ENCODE data around the gene NFIA. TPM values are rescaled to one million over a fixed set of nuclear protein-coding genes. Genes with fewer than 3 reads are reported as not detected.

Gene NFIA
- total RNA-seq, 4 donors from 2014 or later = 134 to 183 (median 148) TPM

DNA sequence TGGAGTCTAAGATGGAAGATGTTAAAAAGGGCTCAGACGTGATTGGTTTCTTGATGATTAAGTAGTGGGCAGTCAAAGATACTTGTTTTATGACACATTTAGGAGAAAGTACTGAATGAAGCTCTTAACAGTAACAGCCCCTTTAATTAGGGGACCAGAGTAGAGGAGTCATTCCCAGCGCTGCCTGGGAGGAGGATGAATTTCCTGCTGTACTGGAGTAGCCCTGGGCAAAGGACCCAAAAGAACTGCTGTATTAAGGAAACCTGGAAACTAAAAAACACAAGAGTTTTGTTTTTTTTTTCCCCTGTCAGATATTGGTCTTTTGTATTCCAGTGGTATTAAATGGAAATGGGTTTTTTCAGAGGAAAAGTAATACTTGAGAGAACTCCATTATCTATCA, 126.5 kb downstream of the NFIA start:
- H3K9me3 ChIP-seq = no peaks in the 10 kb centered on the region
- H3K36me3 ChIP-seq = no peaks in the 10 kb centered on the region
- H3K27ac ChIP-seq (replicated peaks in 1 of 4) = peak overlapping the region in 1 of 4 donors; percentile 15
- intact Hi-C loops (cut with DNase I) = no loop called here
- 38% methylated on average over 2 of the region's 2 CpGs for WGBS
- no peak for DNase-seq (ENCODE audit: extremely low spot score)
- H3K4me3 ChIP-seq = no peak overlapping the region
- no peaks in the 10 kb centered on the region for H3K27me3 ChIP-seq
- TF ChIP-seq POLR2AphosphoS5 (IDR thresholded peaks at IDR 0.05) (no peak), EP300 (IDR thresholded peaks at IDR 0.05) (no peak), POLR2A (IDR thresholded peaks at IDR 0.05; ENCODE audit: low read depth) (no peak)
- TF ChIP-seq, protein P1, sequence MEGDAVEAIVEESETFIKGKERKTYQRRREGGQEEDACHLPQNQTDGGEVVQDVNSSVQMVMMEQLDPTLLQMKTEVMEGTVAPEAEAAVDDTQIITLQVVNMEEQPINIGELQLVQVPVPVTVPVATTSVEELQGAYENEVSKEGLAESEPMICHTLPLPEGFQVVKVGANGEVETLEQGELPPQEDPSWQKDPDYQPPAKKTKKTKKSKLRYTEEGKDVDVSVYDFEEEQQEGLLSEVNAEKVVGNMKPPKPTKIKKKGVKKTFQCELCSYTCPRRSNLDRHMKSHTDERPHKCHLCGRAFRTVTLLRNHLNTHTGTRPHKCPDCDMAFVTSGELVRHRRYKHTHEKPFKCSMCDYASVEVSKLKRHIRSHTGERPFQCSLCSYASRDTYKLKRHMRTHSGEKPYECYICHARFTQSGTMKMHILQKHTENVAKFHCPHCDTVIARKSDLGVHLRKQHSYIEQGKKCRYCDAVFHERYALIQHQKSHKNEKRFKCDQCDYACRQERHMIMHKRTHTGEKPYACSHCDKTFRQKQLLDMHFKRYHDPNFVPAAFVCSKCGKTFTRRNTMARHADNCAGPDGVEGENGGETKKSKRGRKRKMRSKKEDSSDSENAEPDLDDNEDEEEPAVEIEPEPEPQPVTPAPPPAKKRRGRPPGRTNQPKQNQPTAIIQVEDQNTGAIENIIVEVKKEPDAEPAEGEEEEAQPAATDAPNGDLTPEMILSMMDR (IDR thresholded peaks at IDR 0.05) = no peak
- peaks cover 24 to 55% (median 43%) of the 10 kb centered on the region in 4 donors for H3K4me1 ChIP-seq

DNA sequence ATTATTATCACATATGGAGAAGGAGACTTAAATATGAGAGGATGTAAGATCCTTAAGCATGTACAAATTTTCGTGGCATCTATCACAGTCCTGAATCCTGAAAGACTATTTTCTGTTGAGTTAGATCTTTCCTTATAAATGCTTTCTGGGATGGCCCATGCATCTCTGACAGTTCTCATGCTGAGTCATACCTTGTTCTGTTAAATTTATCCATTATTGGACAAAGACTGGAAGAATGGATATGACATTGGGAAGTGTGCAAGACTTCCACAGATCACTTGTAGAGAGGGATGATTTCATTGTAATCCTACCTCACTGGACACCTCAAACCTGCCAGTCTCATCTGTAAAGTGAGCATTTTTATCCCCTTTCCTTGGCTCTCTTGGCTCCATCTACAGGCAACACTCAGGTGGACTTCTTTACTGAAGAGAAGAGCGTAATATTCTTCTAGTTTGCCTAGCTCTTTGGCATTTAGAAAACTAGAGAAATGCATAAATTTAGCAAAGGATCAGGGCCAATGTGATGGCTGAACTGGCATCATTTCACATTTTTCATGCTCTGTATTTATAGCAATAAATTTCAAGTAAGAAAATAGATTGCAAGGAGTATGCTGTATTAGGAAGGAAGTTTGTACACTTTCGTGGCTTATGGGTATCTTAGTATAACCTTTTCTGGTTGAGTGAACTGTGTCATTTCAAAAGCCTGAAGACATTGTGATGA, 128.2 kb downstream of the NFIA start:
- Histone ChIP-seq H3K27me3 (no peaks in the 10 kb centered on the region), H3K4me3 (no peak overlapping the region), H3K9me3 (no peaks in the 10 kb centered on the region), H3K36me3 (no peaks in the 10 kb centered on the region), H3K4me1 (peaks cover 40 to 65% (median 51%) of the 10 kb centered on the region in 4 donors), H3K27ac (replicated peaks in 1 of 4) (peak overlapping the region in 3 of 4 donors; percentile 11 to 17 (median 15))
- WGBS = 69% methylated on average over 3 of the region's 3 CpGs
- no peak for DNase-seq (ENCODE audit: extremely low spot score)
- no peak for TF ChIP-seq EP300 (IDR thresholded peaks at IDR 0.05)
- TF ChIP-seq, protein P1 (IDR thresholded peaks at IDR 0.05) = peak; percentile 12 to 20 (median 14)
- TF ChIP-seq POLR2A (IDR thresholded peaks at IDR 0.05; ENCODE audit: low read depth) = no peak
- TF ChIP-seq POLR2AphosphoS5 (IDR thresholded peaks at IDR 0.05) = no peak
- intact Hi-C loops (cut with DNase I) = no loop called here

DNA sequence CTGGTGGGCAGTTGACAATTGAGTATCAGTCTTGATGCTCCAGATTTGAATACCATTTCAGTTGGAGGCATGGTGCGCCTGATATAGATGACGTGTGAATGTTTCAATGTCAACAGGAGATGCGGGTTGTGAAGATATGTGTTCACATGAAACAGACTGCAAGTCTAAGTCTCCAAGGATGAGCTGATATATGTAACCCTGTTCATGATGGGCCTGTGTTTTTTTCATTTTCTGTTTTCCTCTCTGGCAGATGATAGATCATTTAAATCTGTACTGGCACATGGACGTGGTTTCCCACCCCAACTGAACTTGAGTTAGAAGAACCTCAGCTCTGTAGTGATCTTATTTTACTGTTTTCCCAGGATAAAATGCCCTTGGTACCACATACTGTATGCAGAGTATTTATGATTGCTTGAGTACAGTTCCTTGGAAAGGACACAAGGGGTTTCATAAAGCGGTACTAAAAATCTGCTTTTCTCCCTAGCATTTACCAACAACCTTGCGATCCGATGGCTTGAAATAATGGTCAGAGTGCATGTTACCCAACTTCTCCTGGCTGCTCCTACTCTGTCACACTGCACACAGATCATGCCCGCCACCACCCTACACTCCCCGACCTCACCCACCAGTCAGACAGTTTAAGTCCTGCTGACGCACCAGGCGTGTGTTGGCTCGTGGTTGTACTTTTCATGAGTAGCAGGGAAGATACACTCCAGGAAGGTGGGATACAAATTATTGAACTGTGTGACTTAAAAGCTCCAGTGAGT, 131.1 kb downstream of the NFIA start:
- TF ChIP-seq POLR2AphosphoS5 (IDR thresholded peaks at IDR 0.05) (no peak), POLR2A (IDR thresholded peaks at IDR 0.05; ENCODE audit: low read depth) (no peak), EP300 (IDR thresholded peaks at IDR 0.05) (no peak)
- TF ChIP-seq, protein P1 (IDR thresholded peaks at IDR 0.05) = no peak
- WGBS = 96% methylated on average over 12 of the region's 12 CpGs
- intact Hi-C loops (cut with DNase I) = no loop called here
- Histone ChIP-seq H3K27ac (replicated peaks in 1 of 4) (no peak overlapping the region), H3K9me3 (no peaks in the 10 kb centered on the region), H3K27me3 (no peaks in the 10 kb centered on the region), H3K4me3 (no peak overlapping the region), H3K36me3 (no peaks in the 10 kb centered on the region), H3K4me1 (peaks cover 42 to 68% (median 62%) of the 10 kb centered on the region in 4 donors)
- DNase-seq (ENCODE audit: extremely low spot score) = no peak

DNA sequence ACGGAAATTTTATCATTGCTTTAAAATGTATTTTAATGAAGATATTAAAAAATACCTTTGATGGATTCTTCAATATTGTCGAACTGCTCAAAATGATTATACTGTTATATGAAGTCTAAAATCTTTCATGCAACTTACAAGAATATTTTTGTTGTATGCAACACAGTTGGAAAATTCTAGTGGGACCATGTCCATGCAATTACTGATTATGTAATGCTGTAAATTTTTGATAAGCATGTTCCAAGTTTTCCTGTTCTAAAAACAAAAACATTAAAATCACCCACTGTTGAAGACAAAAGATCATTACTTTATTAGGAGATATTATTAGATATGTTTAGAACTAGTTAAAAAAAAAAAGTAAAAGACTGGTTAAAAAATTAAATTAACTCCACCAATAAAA, 132.8 kb downstream of the NFIA start:
- intact Hi-C loops (cut with DNase I) = no loop called here
- H3K4me1 ChIP-seq = peaks cover 33 to 54% (median 46%) of the 10 kb centered on the region in 4 donors
- no peak overlapping the region for H3K4me3 ChIP-seq
- TF ChIP-seq EP300 (IDR thresholded peaks at IDR 0.05) (no peak), POLR2AphosphoS5 (IDR thresholded peaks at IDR 0.05) (no peak)
- TF ChIP-seq, protein P1 (IDR thresholded peaks at IDR 0.05) = no peak
- DNase-seq (ENCODE audit: extremely low spot score) = no peak
- no peaks in the 10 kb centered on the region for H3K27me3 ChIP-seq
- H3K36me3 ChIP-seq = no peaks in the 10 kb centered on the region
- H3K27ac ChIP-seq (replicated peaks in 1 of 4) = no peak overlapping the region
- WGBS = 96% methylated on average over 2 of the region's 2 CpGs
- no peaks in the 10 kb centered on the region for H3K9me3 ChIP-seq

Data from esophagus muscularis mucosa (tissue), 4 donors.